Measurements from ENCODE around the gene RGL3. TPM values are rescaled to one million over a fixed set of nuclear protein-coding genes. Genes with fewer than 3 reads are reported as not detected.

The RGL3 gene
- total and polyA plus RNA-seq, 9 of the 15 experiments (the other 6 are each of a cell fraction or from before 2014, with no cell fraction given), result 0.12 to 0.61 (median 0.32) TPM; not detected in 4

GRCh38 chr19:11377237-11377636 is 41.9 kb downstream of the RGL3 start (continued):
- TF ChIP-seq HCFC1 (IDR thresholded peaks at IDR 0.05; ENCODE audit: low read depth, low read length), result 0 out of 2 replicates have a peak, but pooled peaks have one; percentile 8
- TF ChIP-seq TRIM28 (IDR thresholded peaks at IDR 0.05), result no peak
- peak; percentile 72; the same call in 1 of the 2 replicates for TF ChIP-seq ZNF584 (CRISPR knock-in tag; IDR thresholded peaks at IDR 0.05; ENCODE audit: low read depth)
- peak; percentile 92 for TF ChIP-seq USF2 (CRISPR knock-in tag; IDR thresholded peaks at IDR 0.05)
- no peak for TF ChIP-seq MCM7 (IDR thresholded peaks at IDR 0.05)
- no peak for TF ChIP-seq MTA2 (IDR thresholded peaks at IDR 0.05; ENCODE audit: low read depth)
- TF ChIP-seq ZBTB9 (CRISPR knock-in tag; IDR thresholded peaks at IDR 0.05), result peak; percentile 51; the same call in 1 of the 2 replicates
- peak; percentile 41; the same call in 1 of the 2 replicates for TF ChIP-seq DMBX1 (CRISPR knock-in tag; IDR thresholded peaks at IDR 0.05; ENCODE audit: borderline replicate concordance)
- 0 out of 2 replicates have a peak, but pooled peaks have one; percentile 68 for TF ChIP-seq ZNF589 (CRISPR knock-in tag; IDR thresholded peaks at IDR 0.05; ENCODE audit: low read depth)
- TF ChIP-seq ZNF134 (CRISPR knock-in tag; conservative IDR thresholded peaks at IDR 0.05), result 0 out of 2 replicates have a peak, but pooled peaks have one; percentile 14
- TF ChIP-seq BRD9 (IDR thresholded peaks at IDR 0.05; ENCODE audit: low read depth, partially characterized antibody), result no peak
- no peak for TF ChIP-seq POLR3G (IDR thresholded peaks at IDR 0.05; ENCODE audit: extremely low read depth, insufficient read length, insufficient replicate concordance)
- TF ChIP-seq RAD51 (IDR thresholded peaks at IDR 0.05; ENCODE audit: borderline replicate concordance, low read depth), result peak; percentile 96
- TF ChIP-seq HMBOX1 (IDR thresholded peaks at IDR 0.05), result 0 out of 2 replicates have a peak, but pooled peaks have one; percentile 31
- peak; percentile 45; the same call in 1 of the 2 replicates for TF ChIP-seq REST (IDR thresholded peaks at IDR 0.05; ENCODE audit: borderline replicate concordance)
- TF ChIP-seq REST (CRISPR knock-in tag; IDR thresholded peaks at IDR 0.05; ENCODE audit: low read depth), result 0 out of 2 replicates have a peak, but pooled peaks have one; percentile 51
- peak; percentile 43 for TF ChIP-seq FOS (IDR thresholded peaks at IDR 0.05; ENCODE audit: extremely low read depth, insufficient read length)
- TF ChIP-seq SPI1 (IDR thresholded peaks at IDR 0.05; ENCODE audit: borderline replicate concordance, low read depth, low read length), result peak; percentile 77
- peak; percentile 45; the same call in 1 of the 2 replicates for TF ChIP-seq ZNF79 (CRISPR knock-in tag; IDR thresholded peaks at IDR 0.05; ENCODE audit: low read depth)
